ENCODE data around the gene STH. TPM values are rescaled to one million over a fixed set of nuclear protein-coding genes. Genes with fewer than 3 reads are reported as not detected.
"Not testable (repeated sequence)": the region's sequence is repeated elsewhere in the genome, so short reads cannot be mapped to it uniquely, and the experiment has no call there.

STH gene
- total RNA-seq, 1 experiment from 2014 or later = not detected

- no peak for DNase-seq
- Mint-ChIP-seq H3K36me3 (ENCODE audit: insufficient read depth, unreplicated experiment) (no peaks in the 10 kb centered on the region), H3K4me3 (ENCODE audit: unreplicated experiment) (no peak overlapping the region), H3K9me3 (ENCODE audit: unreplicated experiment) (no peaks in the 10 kb centered on the region), H3K4me1 (ENCODE audit: low read depth, unreplicated experiment) (no peaks in the 10 kb centered on the region), H3K27ac (ENCODE audit: unreplicated experiment) (no peak overlapping the region), H3K27me3 (ENCODE audit: insufficient read depth, unreplicated experiment) (peaks cover 8% of the 10 kb centered on the region)
- POLR2A ChIA-PET = no interaction called here
- intact Hi-C loops (cut with micrococcal nuclease; ENCODE audit: unreplicated experiment) = no loop called here
- H3K36me3 ChIP-seq (ENCODE audit: control insufficient read depth, insufficient read depth, low read length) = no peaks in the 10 kb centered on the region
- CTCF ChIA-PET = no interaction called here
- no peaks in the 10 kb centered on the region for H3K4me1 ChIP-seq
- no peaks in the 10 kb centered on the region for H3K27me3 ChIP-seq (replicated peaks; ENCODE audit: control insufficient read depth, insufficient read depth, low read length)
- no peaks in the 10 kb centered on the region for H3K9me3 ChIP-seq
- TF ChIP-seq CTCF (IDR thresholded peaks at IDR 0.05; ENCODE audit: insufficient read depth in 1 of 2, low read depth in 1 of 2, low read length in 1 of 2, severe bottlenecking in 1 of 2, unreplicated experiment in 1 of 2) = no peak
- no TSS peak for BruUV-seq (replicated peaks)
- H3K4me3 ChIP-seq (ENCODE audit: low read depth, low read length) = no peak overlapping the region
Measured at GRCh38 chr17:45956090-45956489, 43.0 kb upstream of the STH start.

DNA sequence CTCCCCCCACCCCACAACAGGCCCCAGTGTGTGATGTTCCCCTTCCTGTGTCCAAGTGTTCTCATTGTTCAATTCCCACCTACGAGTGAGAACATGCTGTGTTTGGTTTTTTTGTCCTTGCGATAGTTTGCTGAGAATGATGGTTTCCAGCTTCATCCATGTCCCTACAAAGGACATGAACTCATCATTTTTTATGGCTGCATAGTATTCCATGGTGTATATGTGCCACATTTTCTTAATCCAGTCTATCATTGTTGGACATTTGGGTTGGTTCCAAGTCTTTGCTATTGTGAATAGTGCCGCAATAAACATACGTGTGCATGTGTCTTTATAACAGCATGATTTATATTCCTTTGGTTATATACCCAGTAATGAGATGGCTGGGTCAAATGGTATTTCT is 42.3 kb upstream of the STH start:
- H3K27me3 ChIP-seq (replicated peaks; ENCODE audit: control insufficient read depth, insufficient read depth, low read length); H3K4me1 Mint-ChIP-seq (ENCODE audit: low read depth, unreplicated experiment); H3K4me3 ChIP-seq (ENCODE audit: low read depth, low read length); DNase-seq; H3K36me3 ChIP-seq (ENCODE audit: control insufficient read depth, insufficient read depth, low read length); H3K4me3 Mint-ChIP-seq (ENCODE audit: unreplicated experiment); POLR2A ChIA-PET; H3K9me3 Mint-ChIP-seq (ENCODE audit: unreplicated experiment); CTCF ChIA-PET; H3K27me3 Mint-ChIP-seq (ENCODE audit: insufficient read depth, unreplicated experiment); H3K27ac Mint-ChIP-seq (ENCODE audit: unreplicated experiment); H3K9me3 ChIP-seq; H3K36me3 Mint-ChIP-seq (ENCODE audit: insufficient read depth, unreplicated experiment); BruUV-seq (replicated peaks); H3K4me1 ChIP-seq; intact Hi-C loops (cut with micrococcal nuclease; ENCODE audit: unreplicated experiment): not testable (repeated sequence)

DNA sequence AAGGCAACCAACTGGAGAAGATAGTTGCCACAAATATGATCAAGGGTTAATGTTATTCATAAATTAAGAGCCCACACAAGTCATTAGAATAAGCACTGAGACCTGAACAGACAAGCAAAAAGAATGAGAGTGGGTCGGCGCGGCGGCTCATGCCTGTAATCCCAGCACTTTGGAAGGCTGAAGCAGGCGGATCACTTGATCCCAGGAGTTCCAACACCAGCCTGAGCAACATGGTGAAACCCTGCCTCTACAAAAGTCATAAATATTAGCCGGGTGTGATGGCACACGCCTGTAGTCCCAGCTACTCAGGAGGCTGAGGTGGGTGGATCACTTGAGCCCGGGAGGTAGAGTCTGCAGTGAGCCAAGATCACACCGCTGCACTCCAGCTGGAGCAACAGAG is 40.7 kb upstream of the STH start:
- H3K4me1 Mint-ChIP-seq (ENCODE audit: low read depth, unreplicated experiment) = no peaks in the 10 kb centered on the region
- H3K36me3 Mint-ChIP-seq (ENCODE audit: insufficient read depth, unreplicated experiment) = no peaks in the 10 kb centered on the region
- Histone ChIP-seq H3K4me1 (no peaks in the 10 kb centered on the region), H3K27me3 (replicated peaks; ENCODE audit: control insufficient read depth, insufficient read depth, low read length) (no peaks in the 10 kb centered on the region), H3K36me3 (ENCODE audit: control insufficient read depth, insufficient read depth, low read length) (no peaks in the 10 kb centered on the region), H3K4me3 (ENCODE audit: low read depth, low read length) (no peak overlapping the region), H3K9me3 (no peaks in the 10 kb centered on the region)
- BruUV-seq (replicated peaks) = no TSS peak
- CTCF ChIA-PET = no interaction called here
- no peak for TF ChIP-seq CTCF (IDR thresholded peaks at IDR 0.05; ENCODE audit: insufficient read depth in 1 of 2, low read depth in 1 of 2, low read length in 1 of 2, severe bottlenecking in 1 of 2, unreplicated experiment in 1 of 2)
- H3K27me3 Mint-ChIP-seq (ENCODE audit: insufficient read depth, unreplicated experiment) = peaks cover 3% of the 10 kb centered on the region
- no peak overlapping the region for H3K27ac Mint-ChIP-seq (ENCODE audit: unreplicated experiment)
- no peak overlapping the region for H3K4me3 Mint-ChIP-seq (ENCODE audit: unreplicated experiment)
- no peaks in the 10 kb centered on the region for H3K9me3 Mint-ChIP-seq (ENCODE audit: unreplicated experiment)
- intact Hi-C loops (cut with micrococcal nuclease; ENCODE audit: unreplicated experiment) = no loop called here
- POLR2A ChIA-PET = no interaction called here
- no peak for DNase-seq

DNA sequence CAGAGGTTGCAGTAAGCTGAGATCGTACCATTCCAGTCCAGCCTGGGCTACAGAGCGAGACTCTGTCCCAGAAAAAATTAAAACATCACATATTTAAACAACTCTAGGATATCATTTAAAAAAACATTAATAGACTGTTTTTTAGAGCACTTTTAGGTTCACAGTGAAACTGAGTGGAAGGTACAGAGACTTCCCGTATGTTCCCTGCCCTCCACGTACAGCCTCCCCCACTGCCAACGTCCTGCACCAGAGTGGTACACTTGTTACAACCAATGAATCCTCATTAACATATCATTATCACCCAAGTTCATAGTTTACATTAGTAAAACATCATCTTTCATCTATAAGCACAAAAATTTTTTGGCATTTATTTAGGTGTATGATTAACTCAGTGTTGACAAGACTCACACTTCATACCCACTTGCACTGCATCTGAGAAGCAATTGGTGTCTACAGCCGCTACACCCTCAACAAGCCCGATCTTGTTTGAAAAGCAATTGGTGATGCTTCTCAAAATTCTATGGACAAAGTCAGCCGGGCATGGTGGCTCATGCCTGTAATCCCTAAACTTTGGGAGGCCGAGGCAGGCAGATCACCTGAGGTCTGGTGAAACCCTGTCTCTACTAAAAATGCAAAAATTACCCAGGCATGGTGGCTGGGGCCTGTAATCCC is 39.9 kb upstream of the STH start:
- intact Hi-C loops (cut with micrococcal nuclease; ENCODE audit: unreplicated experiment) = no loop called here
- H3K9me3 Mint-ChIP-seq (ENCODE audit: unreplicated experiment) = no peaks in the 10 kb centered on the region
- no TSS peak for BruUV-seq (replicated peaks)

More for the DNA sequence above, 39.9 kb upstream of the STH start:
- Mint-ChIP-seq H3K36me3 (ENCODE audit: insufficient read depth, unreplicated experiment) (no peaks in the 10 kb centered on the region), H3K4me3 (ENCODE audit: unreplicated experiment) (no peak overlapping the region), H3K27ac (ENCODE audit: unreplicated experiment) (no peak overlapping the region), H3K27me3 (ENCODE audit: insufficient read depth, unreplicated experiment) (peaks cover 3% of the 10 kb centered on the region), H3K4me1 (ENCODE audit: low read depth, unreplicated experiment) (no peaks in the 10 kb centered on the region)
- Histone ChIP-seq H3K27me3 (replicated peaks; ENCODE audit: control insufficient read depth, insufficient read depth, low read length) (no peaks in the 10 kb centered on the region), H3K9me3 (no peaks in the 10 kb centered on the region), H3K4me1 (no peaks in the 10 kb centered on the region), H3K36me3 (ENCODE audit: control insufficient read depth, insufficient read depth, low read length) (no peaks in the 10 kb centered on the region), H3K4me3 (ENCODE audit: low read depth, low read length) (no peak overlapping the region)
- CTCF ChIA-PET = no interaction called here
- POLR2A ChIA-PET = no interaction called here
- no peak for DNase-seq
- no peak for TF ChIP-seq CTCF (IDR thresholded peaks at IDR 0.05; ENCODE audit: insufficient read depth in 1 of 2, low read depth in 1 of 2, low read length in 1 of 2, severe bottlenecking in 1 of 2, unreplicated experiment in 1 of 2)

Measured in Caco-2 (cell line).